Activated gamma-delta T cell treated with anti-CD3 and anti-CD28 coated beads, Interleukin-2, amount 50 U/mL, for 16 hours (primary cell): ENCODE data around the gene FSD1.
"Not testable (repeated sequence)": the region's sequence is repeated elsewhere in the genome, so short reads cannot be mapped to it uniquely, and the experiment has no call there.

Experiments
- DNase-seq: peaks from one replicate; pipeline ENCODE4 v3.0.0-alpha.2; 2020; ENCODE audit warnings: low read depth

The FSD1 gene

DNA sequence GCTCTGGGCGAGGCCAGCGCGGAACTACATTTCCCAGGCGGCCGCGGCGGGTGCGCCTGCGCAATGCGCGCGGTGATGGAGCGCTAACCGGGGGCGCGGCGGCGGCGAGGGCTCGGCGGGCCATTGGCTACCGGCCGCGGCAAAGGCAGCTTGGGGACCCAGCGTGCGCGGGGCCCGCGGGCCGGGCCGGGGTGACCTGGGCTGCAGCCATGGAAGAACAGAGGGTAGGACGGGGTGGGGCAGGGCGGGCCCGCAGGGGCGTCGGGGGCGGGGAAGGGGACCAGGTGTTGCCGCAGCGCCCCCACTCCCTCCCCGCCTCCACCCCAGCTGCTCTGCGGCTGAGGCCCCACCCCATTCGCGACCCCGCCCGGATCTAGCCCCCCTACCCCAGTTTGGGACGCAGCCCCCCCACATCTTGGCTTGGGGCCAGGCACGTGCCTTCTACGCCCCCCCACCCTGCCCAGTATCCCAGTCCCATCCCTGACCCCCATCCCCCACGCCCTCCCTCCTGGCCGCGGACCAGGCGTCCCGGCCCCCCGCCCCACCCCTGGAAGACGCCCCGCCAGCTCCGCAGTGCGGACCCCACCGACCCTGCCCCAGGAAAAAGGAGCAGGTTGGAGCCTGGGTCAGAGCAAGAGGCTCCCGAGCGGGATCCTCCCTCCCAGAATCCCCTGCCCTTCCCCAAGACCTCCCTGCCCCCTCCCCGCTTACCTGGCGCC lies at the start of gene FSD1:
TSS of gene FSD1 (plus strand) at position 61 of the 719 bp plus-strand sequence. CDS start at position 210, 149 bp downstream.
- DNase-seq: peak; percentile 39

DNA sequence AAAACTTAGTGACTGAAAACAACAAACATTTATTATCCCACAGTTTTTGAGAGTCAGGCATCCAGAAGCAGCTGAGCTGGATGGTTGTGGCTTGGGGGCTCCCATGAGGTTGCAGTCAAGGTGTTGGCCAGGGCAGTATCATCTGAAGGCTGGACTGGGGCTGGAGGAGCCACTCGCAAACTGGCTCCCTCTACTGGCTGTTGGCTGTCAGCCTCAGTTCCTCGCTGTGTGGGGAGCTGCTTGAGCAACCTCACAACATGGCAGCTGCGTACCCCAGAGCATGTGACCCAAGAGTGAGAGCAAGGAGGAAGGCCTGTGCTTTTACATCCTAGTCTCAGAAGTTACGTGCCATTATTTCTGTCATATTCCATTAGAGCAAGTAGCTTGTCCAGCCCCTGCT lies 47.8 kb upstream of the FSD1 start:
- no peak for DNase-seq

DNA sequence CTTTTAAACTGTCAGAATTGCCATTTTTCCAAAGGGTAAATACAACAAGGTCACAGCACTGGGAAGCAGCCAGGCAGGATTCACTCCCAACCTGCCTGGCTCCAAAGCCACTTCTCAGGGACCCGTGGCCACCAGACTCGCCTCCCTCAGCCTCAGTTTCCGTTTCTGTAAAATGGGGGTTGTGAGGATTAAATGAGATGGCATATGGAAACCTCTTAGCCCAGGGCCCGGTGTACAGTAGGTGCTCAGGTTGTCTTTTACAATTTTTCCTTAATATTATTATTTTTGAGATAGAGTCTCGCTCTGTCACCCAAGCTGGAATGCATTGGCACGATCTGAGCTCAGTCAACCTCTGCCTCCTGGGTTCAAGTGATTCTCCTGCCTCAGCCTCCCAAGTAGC lies 47.4 kb upstream of the FSD1 start:
- no peak for DNase-seq

DNA sequence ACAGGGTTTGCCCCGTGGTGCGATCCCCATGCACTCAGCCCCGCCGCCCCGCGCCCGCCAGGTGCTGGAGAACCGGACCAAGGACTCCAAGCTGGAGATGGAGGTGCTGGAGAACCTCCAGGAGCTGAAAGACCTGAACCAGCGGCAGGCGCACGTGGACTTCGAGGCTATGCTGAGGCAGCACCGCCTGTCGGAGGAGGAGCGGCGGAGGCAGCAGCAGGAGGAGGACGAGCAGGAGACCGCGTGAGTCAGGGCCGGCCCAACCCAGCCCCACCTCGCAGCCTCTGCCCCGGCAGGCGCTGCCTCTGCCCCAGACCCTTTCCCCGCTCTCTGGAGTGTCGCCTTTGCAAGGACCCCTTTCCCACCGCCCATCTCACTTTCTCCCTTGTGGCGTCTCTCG lies 46.2 kb upstream of the FSD1 start:
- no peak for DNase-seq

DNA sequence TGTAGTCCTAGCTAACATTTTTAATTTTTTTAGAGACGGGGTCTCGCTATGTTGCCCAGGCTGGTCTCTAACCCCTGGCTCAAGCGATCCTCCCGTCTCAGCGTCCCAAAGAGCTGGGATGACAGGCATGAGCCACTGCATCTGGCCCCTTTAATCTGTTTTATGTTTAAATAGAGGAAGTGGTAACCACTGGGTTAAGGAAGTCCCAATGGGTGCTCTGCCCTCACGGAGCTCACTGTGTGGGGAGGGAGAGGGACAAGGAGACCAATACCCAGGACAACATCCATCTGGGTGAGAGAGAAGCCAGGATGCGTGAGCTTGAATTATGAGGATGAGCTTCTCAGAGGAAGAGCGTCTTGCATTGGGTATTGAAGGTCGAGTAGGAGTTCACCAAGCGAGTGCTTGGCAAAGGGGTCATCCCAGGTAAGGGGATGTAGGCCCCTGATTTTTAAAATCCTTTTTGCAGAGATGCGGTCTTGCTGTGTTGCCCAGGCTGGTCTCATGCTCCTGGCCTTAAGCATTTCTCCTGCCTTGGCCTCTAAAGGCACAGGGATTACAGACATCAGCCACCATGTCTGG lies 43.7 kb upstream of the FSD1 start:
- DNase-seq: no peak

DNA sequence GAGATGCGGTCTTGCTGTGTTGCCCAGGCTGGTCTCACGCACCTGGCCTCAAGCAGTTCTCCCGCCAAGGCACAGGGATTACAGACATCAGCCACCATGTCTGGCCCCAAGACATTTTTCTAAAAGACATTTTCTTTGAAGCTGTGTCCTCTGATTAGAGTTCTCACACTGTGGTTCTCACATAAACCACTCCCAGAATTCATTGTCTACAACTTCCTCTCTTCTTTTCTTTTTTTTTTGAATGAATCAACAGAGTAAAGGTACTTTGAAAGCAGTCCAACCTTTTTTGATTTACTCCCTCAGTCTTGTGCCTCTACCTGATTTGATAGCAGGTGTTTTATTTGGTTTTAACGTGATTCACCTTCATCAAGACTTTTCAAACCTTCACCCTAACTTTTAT lies 39.6 kb upstream of the FSD1 start:
- DNase-seq: no peak

DNA sequence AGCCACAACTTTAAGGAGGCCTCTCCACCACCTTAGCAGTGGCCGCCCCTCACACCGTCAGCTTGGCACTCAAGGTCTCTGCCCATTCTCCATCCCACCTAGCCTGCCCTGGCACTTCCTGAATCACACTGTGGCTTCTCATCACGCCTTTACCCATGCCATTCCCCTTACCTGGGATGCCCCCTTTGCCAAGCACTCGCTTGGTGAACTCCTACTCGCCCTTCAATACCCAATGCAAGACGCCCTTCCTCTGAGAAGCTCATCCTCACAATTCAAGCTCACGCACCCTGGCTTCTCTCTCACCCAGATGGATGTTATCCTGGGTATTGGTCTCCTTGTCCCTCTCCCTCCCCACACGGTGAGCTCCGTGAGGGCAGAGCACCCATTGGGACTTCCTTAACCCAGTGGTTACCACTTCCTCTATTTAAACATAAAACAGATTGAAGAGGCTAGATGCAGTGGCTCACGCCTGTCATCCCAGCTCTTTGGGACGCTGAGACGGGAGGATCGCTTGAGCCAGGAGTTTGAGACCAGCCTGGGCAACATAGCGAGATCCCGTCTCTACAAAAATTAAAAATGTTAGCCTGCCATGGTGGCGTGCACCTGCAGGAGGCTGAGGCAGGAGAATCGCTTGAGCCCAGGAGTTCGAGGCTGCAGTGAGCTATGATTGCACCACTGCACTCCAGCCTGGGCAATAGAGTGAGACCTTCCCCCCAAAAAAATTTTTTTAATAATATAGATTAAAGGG lies 38.0 kb upstream of the FSD1 start:
- DNase-seq: no peak

DNA sequence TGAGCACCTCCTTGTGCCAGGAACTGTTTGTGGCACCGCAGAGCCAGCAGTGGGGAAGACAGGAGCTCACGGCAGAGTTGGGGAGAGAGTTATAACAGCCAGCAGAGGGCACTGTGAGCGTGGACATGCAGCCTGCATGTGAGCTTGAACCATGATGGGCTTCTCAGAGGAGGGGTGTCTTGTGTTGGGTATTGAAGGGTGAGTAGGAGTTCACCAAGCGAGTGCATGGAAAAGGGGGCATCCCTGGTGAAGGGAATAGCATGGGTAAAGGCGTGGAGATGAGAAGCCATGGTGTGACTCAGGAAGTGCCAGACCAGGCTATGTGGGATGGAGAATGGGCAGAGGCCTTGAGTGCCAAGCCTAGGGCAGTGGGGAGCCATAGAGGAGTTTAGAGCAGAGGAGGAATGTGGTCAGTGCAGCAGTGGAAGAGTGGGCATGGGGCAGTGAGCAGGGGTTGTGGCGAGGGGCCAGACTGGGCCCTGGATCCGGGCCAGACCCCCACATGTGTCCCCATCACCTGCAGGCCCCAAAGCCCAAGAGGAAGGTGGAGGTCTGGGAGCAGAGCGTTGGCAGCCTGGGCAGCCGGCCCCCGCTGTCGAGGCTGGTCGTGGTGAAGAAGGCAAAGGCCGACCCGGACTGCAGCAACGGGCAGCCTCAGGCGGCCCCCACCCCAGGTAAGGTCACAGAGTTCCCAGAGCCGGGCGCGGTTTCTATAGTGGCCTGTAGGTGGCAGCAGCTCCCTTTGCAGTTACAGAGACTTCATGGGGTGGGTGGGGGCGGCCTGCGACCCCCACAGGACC lies 37.1 kb upstream of the FSD1 start:
- peak; percentile 38 for DNase-seq

DNA sequence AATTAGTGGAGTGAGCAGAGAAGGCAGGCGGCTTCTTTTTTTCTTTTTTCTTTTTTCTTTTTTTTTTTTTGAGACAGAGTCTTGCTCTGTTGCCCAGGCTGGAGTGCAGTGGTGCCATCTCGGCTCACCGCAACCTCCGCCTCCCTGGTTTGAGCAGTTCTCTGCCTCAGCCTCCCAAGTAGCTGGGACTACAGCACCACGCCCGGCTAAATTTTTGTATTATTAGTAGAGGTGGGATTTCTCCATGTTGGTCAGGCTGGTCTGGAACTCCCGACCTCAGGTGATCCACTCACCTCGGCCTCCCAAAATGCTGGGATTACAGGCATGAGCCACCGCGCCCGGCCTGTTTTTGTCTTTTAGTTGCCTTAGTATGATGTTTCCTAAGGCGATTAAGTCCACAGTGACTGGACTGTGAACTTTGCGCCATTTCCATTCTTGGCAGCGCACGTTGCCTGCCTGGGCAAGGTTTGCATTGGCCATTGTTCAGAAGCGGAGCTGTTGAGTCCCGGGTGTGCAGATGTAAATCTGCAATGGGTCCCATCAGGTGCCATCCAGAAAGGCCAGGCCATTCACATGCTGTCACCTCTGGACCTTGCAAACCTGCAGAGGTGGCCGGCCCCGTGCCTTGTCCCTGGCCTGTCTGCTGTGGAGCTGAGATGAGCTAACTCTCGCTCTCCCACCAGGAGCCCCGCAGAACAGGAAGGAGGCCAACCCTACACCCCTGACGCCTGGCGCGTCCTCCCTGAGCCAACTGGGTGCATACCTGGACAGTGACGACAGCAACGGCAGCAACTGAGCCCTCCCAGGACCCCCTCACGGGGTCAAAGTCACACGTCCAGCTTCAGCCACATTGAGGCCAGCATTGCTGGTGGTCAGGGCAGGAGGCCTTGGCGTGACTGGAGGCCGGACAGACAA lies 36.2 kb upstream of the FSD1 start:
- no peak for DNase-seq

DNA sequence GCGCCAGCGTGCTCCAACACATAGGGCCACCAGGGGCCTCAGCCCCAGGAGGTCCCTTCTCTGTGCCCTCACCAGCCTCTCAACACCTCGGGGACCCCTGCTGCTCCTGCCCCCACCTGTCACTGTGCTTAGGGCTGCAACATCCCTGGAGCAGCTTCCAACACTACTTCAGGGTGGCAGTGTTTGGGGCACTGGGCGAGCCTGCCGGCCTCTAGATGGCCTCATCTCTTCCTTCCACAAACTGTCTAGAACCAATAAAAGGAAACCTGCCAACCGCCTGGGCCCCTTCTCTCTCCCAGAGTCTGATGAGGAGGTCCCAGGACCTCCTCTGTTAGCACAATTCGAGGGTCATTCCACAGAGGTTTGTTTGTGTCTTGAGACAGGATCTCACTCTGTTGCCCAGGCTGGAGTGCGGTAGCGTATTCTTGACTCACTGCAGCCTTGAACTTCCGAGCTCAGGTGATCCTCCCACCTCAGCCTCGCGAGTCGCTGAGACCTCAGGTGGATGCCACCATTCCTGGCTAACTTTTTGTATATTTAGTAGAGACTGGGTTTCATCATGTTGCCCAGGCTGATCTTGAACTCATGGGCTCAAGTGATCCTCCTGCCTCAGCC lies 35.5 kb upstream of the FSD1 start:
- DNase-seq: no peak

DNA sequence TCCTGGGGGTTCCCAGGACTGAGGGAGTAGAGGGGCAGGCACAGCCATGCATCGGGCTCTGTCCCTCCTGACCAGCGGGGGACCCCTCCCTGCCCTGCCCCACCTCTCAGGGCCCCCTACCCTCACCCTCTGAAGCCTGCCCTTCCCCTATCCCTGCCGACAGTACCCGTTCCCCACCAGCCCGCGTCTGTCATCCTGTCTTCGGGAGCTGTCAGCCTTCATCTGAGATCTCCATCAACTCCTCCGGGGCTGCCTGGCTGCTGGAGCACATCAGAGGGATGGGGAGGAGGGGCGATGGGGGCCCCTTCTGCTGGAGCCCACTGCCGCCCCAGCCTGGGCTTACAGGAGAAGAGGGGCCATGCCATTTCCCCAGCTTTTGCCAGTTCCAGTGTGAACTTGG lies 31.5 kb upstream of the FSD1 start:
- no peak for DNase-seq

DNA sequence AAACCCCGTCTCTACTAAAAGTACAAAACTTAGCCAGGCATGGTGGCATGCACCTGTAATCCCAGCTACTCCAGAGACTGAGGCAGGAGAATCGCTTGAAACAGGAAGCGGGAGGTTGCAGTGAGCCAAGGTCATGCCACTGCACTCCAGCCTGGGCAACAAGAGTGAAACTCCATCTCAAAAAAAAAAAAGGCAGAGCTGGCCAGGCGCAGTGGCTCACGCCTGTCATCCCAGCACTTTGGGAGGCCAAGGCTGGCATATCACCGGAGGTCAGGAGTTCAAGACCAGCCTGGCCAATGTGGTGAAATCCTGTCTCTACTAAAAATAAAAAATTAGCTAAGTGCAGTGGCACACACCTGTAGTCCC lies 30.1 kb upstream of the FSD1 start:
- DNase-seq: not testable (repeated sequence)

DNA sequence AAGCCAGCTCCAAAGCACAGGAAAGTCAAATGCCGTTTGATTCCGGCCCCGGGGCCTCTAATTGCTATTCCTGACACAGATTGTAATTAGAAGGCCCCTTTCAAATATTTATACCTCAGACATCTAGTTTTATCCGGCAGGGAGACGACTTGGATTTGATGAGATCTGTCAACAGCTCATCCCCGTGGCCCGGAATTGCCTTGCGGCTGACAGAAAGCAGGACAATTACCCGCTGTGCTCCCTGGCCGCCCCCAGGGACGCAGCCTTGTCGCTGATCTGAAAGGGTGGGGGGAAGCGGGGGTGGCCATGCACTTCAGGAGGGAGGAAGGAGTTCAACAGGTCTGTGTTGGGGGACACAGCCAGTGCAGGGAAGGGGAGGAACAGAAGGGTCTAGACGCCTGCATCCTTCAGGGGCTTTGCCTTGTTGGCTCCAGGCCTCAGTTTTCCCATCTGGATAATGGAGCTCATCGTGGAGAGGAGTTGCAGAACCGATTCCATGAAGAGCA lies 27.2 kb upstream of the FSD1 start:
- DNase-seq: no peak

DNA sequence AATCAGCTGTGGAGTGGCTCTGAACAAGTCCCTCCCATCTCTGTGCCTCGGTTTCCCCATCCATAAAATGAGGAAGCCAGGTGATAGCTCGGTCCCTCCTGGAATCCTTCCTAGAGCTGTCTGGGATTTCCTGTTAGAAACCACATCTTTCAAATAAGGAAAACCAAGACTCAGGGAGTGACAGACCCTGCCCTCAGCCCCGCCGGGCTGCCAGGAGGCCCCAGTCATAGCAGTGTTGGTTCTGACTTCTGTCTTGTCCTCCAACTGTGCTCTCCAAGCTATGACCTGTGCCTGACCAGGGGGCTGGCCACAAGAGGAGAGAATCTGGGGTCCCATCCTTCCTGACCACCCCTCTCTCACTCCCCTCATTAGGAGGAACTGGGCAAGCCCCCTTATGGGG lies 26.4 kb upstream of the FSD1 start:
- no peak for DNase-seq

DNA sequence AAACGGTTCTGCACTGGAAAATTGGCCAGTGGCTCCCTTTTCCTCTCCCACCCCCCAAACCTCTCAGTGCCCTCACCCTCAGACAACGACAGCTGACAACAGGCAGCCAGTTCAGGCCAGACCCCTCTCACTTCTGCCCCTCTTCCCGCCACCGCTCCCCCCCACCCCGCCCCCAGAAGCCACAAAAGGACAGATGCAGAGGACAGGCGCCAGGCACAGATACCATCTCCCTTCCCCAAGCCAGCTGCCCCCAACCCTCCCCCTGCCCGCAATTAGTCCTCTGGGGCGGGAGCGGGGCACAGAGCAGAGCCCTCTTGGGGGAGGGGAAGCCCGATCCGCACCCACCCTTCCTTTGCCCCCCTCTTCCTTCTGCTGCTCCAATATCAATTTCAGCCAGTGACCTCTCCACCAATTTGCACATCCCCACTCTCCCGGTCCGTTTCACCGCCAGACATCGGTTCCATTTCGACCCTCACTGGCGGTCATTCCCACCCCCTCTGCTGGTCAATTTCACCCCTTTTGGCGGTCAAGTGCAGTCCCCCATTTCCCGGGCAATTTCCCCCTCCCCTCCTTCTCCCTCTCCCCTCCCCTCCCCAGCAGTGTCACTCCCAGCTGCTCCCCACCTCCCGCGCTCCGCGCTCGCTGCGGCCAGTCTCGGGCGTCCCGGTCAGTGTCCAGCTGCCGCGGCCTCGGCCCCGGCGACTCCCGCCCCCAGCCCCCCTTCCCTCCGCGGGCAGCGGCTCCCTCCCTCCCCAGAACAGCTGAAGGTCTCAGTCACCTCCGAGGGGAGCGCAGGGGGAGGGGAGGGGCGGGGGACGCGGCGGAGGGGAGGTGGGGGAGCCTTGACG lies 25.8 kb upstream of the FSD1 start, which contains the start of gene SHD:
TSS of gene SHD (plus strand) at position 848 of the 848 bp plus-strand sequence. CDS start 798 bp downstream, outside the sequence.
- DNase-seq: no peak

DNA sequence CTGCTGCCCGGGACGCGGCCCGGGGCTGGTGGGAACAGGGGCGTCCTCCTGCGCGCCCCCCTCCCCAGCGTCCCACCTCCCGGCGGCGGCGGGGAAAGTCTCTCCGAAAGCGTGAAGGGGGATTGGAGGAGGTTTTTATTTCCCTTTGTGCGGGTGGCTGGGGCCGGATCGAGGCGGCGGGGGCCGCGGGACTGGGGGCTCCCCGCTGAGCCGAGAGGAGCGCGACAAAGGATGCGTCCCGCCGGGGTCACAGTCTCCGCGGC lies 25.2 kb upstream of the FSD1 start:
- no peak for DNase-seq

DNA sequence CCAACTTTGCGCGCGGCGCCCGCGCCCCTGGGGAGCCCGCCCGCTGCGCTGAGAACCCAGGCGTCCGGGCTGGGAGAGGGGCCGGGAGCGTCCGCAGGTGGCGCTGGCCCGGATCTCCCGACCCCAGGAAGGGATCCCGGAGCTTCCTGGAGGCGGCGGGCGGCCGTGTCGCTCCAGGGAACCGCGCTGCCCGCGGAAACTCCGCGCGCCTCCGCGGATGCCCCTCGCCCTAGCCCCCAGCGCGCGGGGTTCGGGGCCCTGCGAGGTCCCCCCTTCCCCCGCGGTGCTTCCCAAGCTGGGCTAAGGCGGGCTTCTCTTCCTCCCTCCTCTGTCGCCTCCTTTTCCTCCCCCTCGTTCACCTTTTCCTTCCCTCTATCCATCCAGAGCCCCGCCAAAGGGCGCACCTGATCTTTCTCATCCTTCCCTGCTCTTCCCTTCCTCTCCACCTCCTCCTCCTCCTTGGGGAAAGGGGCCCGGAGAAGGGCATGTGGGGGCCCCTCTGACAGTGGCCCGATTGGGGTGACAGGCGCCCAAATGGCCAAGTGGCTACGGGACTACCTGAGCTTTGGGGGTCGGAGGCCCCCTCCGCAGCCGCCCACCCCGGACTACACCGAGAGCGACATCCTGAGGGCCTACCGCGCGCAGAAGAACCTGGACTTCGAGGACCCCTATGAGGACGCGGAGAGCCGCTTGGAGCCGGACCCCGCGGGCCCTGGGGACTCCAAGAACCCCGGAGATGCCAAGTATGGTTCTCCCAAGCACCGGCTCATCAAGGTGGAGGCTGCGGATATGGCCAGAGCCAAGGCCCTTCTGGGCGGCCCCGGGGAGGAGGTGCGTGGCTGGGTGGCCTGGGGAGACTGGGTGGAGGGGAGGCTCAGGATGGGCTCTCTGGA lies 24.6 kb upstream of the FSD1 start:
- no peak for DNase-seq

DNA sequence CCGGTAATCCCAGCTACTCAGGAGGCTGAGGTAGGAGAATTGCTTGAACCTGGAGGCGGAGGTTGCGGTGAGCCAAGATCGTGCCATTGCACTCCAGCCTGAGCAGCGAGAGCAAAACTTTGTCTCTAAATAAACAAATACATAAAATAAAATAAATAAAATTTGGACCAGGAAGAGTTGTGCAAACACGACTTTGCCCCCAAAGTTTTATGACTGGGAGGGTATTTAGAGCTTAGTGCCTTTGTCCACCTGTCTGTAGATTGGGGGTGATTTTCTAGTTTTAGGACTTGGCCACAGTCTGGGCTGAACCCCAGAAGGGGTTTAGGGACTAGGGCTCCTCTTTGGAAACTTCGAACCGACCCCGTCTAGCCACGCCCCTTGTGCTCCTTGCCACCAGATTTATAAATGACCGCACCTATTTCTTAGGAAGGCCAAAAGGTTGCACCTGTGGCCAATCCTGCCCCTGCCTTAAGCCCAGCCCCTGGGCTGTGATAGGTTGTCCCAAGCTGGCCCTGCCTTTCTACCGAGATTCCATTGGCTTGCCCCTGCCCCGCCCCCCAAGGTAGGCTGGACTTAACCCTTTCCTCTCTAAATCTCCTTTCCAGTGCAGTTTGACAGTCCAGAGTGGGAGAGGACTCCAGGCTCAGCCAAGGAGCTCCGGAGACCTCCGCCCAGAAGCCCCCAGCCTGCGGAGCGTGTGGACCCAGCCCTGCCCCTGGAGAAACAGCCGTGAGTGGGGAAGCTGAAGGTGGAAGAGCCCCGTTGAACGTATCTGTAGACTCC lies 20.0 kb upstream of the FSD1 start:
- DNase-seq: no peak
